ENCODE results near the gene TSKU.
"Not testable (repeated sequence)": the region's sequence is repeated elsewhere in the genome, so short reads cannot be mapped to it uniquely, and the experiment has no call there.

Gene TSKU

GRCh38 chr11:76789443-76789719 lies 6.2 kb downstream of the TSKU start:
- no peak overlapping the region for H3K4me3 ChIP-seq (replicated peaks; ENCODE audit: low read depth, low read length)
- peaks cover 3% of the 10 kb centered on the region for H3K27me3 ChIP-seq (replicated peaks; ENCODE audit: control insufficient read depth, insufficient read depth, low read length)
- no peak for DNase-seq (ENCODE audit: extremely low read depth, insufficient read length)
- TF ChIP-seq CTCF (IDR thresholded peaks at IDR 0.05; ENCODE audit: insufficient read depth, low read length, poor library complexity, severe bottlenecking): no peak
- no peaks in the 10 kb centered on the region for H3K36me3 ChIP-seq (ENCODE audit: control insufficient read depth, insufficient read depth, low read length)

- H3K4me3 ChIP-seq (replicated peaks; ENCODE audit: low read depth, low read length): no peak overlapping the region
- no peak for TF ChIP-seq CTCF (IDR thresholded peaks at IDR 0.05; ENCODE audit: insufficient read depth, low read length, poor library complexity, severe bottlenecking)
- peaks cover 3% of the 10 kb centered on the region for H3K27me3 ChIP-seq (replicated peaks; ENCODE audit: control insufficient read depth, insufficient read depth, low read length)
- no peaks in the 10 kb centered on the region for H3K36me3 ChIP-seq (ENCODE audit: control insufficient read depth, insufficient read depth, low read length)
- DNase-seq (ENCODE audit: extremely low read depth, insufficient read length): no peak
Observed at GRCh38 chr11:76790251-76790650, 7.1 kb downstream of the TSKU start.

GRCh38 chr11:76791002-76791770 lies 8.0 kb downstream of the TSKU start:
- H3K4me3 ChIP-seq (replicated peaks; ENCODE audit: low read depth, low read length); H3K27me3 ChIP-seq (replicated peaks; ENCODE audit: control insufficient read depth, insufficient read depth, low read length); H3K36me3 ChIP-seq (ENCODE audit: control insufficient read depth, insufficient read depth, low read length); DNase-seq (ENCODE audit: extremely low read depth, insufficient read length): not testable (repeated sequence)

- DNase-seq (ENCODE audit: extremely low read depth, insufficient read length): no peak
- Histone ChIP-seq H3K36me3 (ENCODE audit: control insufficient read depth, insufficient read depth, low read length) (no peaks in the 10 kb centered on the region), H3K4me3 (replicated peaks; ENCODE audit: low read depth, low read length) (no peak overlapping the region), H3K27me3 (replicated peaks; ENCODE audit: control insufficient read depth, insufficient read depth, low read length) (peaks cover 1% of the 10 kb centered on the region)
- no peak for TF ChIP-seq CTCF (IDR thresholded peaks at IDR 0.05; ENCODE audit: insufficient read depth, low read length, poor library complexity, severe bottlenecking)
Observed at GRCh38 chr11:76791861-76792260, 8.7 kb downstream of the TSKU start.

- Histone ChIP-seq H3K27me3 (replicated peaks; ENCODE audit: control insufficient read depth, insufficient read depth, low read length) (no peaks in the 10 kb centered on the region; the same call in 1 of the 2 replicates), H3K4me3 (replicated peaks; ENCODE audit: low read depth, low read length) (no peak overlapping the region), H3K36me3 (ENCODE audit: control insufficient read depth, insufficient read depth, low read length) (no peaks in the 10 kb centered on the region)
- DNase-seq (ENCODE audit: extremely low read depth, insufficient read length): no peak
- TF ChIP-seq CTCF (IDR thresholded peaks at IDR 0.05; ENCODE audit: insufficient read depth, low read length, poor library complexity, severe bottlenecking): no peak
Observed at GRCh38 chr11:76792505-76793264, 9.5 kb downstream of the TSKU start.
